ENCODE measurements around the gene TINAGL1. TPM values are rescaled to one million over a fixed set of nuclear protein-coding genes. Genes with fewer than 3 reads are reported as not detected.

The TINAGL1 gene
- total RNA-seq, 1 experiment from 2014 or later: 2.5 TPM

DNA sequence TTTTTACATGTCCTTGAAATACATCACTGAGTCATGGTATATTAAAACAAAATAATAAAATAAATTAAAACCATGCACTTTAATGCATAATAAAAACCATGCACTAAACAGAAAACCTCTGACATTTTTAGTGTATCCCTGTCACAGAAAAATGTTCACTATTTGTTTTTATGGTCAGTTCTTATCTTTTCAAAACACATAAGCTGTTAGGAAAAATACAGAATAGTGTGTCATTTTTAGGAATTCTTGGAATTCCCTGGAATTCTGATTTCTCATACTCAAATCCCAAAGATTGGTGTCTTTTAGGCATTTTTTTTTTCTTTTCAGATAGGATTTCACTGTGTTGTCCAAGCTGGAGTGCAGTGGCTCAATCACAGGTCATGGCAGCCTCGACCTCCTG is 25.1 kb upstream of the TINAGL1 start:
- Histone ChIP-seq H4K5ac (ENCODE audit: insufficient read length, low read depth, low read length) (no peak overlapping the region), H3K14ac (ENCODE audit: insufficient read depth, low read length) (no peak overlapping the region), H2BK120ac (ENCODE audit: low read depth, low read length, poor library complexity, severe bottlenecking) (no peak overlapping the region), H2AFZ (ENCODE audit: low read length) (no peak overlapping the region), H3K4ac (ENCODE audit: low read depth, low read length) (no peak overlapping the region), H3K9ac (ENCODE audit: extremely low read depth, insufficient read length, low read length) (no peak overlapping the region), H3K4me2 (ENCODE audit: insufficient read depth, insufficient read length, low read length) (no peak overlapping the region), H2AK5ac (ENCODE audit: insufficient read length, low read length) (no peak overlapping the region), H2BK20ac (ENCODE audit: low read depth, low read length, poor library complexity, severe bottlenecking) (no peak overlapping the region), H3K79me2 (ENCODE audit: insufficient read depth, low read length) (no peaks in the 10 kb centered on the region), H3T11ph (ENCODE audit: low read length) (no peak overlapping the region), H3K9me3 (ENCODE audit: control insufficient read depth, low read depth, low read length) (no peaks in the 10 kb centered on the region), H3K4me1 (ENCODE audit: insufficient read depth, low read length) (no peaks in the 10 kb centered on the region; the same call in 1 of the 2 replicates), H3K18ac (ENCODE audit: insufficient read length, low read depth, low read length) (no peak overlapping the region), H4K8ac (replicated peaks; ENCODE audit: insufficient read length, low read depth, low read length) (no peak overlapping the region), H4K91ac (ENCODE audit: insufficient read length, low read depth, low read length) (no peak overlapping the region), H2BK12ac (ENCODE audit: insufficient read length, low read depth, low read length) (no peak overlapping the region), H2BK15ac (ENCODE audit: low read depth, low read length) (no peak overlapping the region), H3K23me2 (ENCODE audit: insufficient read length, low read depth, low read length, poor library complexity, severe bottlenecking) (peaks cover 7% of the 10 kb centered on the region), H3K23ac (ENCODE audit: insufficient read length, low read depth, low read length) (no peak overlapping the region), H3K27me3 (ENCODE audit: insufficient read depth, low read length) (no peaks in the 10 kb centered on the region), H3K27ac (ENCODE audit: insufficient read length, low read depth, low read length) (no peak overlapping the region), H4K20me1 (ENCODE audit: control insufficient read depth, insufficient read depth, insufficient read length) (no peaks in the 10 kb centered on the region), H2BK5ac (ENCODE audit: insufficient read length, low read length) (no peak overlapping the region), H3K79me1 (ENCODE audit: insufficient read depth, low read depth, low read length, poor library complexity, severe bottlenecking) (no peaks in the 10 kb centered on the region), H3K56ac (ENCODE audit: insufficient read length, low read depth, low read length) (no peak overlapping the region)
- Mint-ChIP-seq H3K4me3 (no peak overlapping the region), H3K27ac (no peak overlapping the region), H3K36me3 (ENCODE audit: insufficient read depth in 1 of 3, low read depth in 3 of 3) (no peaks in the 10 kb centered on the region), H3K4me1 (peaks cover 11 to 13% of the 10 kb centered on the region in 2 experiments), H3K9me3 (no peaks in the 10 kb centered on the region), H3K27me3 (ENCODE audit: low read depth) (peaks cover 2% of the 10 kb centered on the region)
- no CpG with 5 or more reads among the region's 1 CpG for WGBS (ENCODE audit: extremely low coverage, insufficient read length, low lambda C conversion rate)
- TF ChIP-seq, protein P1, sequence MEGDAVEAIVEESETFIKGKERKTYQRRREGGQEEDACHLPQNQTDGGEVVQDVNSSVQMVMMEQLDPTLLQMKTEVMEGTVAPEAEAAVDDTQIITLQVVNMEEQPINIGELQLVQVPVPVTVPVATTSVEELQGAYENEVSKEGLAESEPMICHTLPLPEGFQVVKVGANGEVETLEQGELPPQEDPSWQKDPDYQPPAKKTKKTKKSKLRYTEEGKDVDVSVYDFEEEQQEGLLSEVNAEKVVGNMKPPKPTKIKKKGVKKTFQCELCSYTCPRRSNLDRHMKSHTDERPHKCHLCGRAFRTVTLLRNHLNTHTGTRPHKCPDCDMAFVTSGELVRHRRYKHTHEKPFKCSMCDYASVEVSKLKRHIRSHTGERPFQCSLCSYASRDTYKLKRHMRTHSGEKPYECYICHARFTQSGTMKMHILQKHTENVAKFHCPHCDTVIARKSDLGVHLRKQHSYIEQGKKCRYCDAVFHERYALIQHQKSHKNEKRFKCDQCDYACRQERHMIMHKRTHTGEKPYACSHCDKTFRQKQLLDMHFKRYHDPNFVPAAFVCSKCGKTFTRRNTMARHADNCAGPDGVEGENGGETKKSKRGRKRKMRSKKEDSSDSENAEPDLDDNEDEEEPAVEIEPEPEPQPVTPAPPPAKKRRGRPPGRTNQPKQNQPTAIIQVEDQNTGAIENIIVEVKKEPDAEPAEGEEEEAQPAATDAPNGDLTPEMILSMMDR (conservative IDR thresholded peaks at IDR 0.05): no peak
- no peak for DNase-seq

All from H9 (cell line).